GM12878 (cell line): ENCODE measurements around the gene AFG1L. TPM values are rescaled to one million over a fixed set of nuclear protein-coding genes. Genes with fewer than 3 reads are reported as not detected.
A peak's percentile ranks its signal among the peaks of the same experiment; 100 is the strongest.

Source experiments
- ATAC-seq: fragments of 200-7000 bp; cut with Tn5 transposase; 3 replicates; pipeline ENCODE4 v1.9.1; 2020; ENCODE audit warnings: mild to moderate bottlenecking, moderate library complexity
- BruUV-seq: library from RNA; stranded (reverse); fragments of 400-500 nt; replicated peaks from 2 replicates; lab custom pipeline; 2021; lab: Mats Ljungman, UMichigan
- CTCF ChIA-PET: fragments of 300-600 bp; sonication (Branson Sonifier 250); formaldehyde crosslinking; extraction: SDS; loops from one replicate; lab custom pipeline; 2021; ENCODE audit warnings: inconsistent platforms; lab: Yijun Ruan, JAX
- POLR2A ChIA-PET: fragments of 350-600 bp; formaldehyde crosslinking; extraction: SDS; loops from one replicate; lab custom pipeline; 2021; ENCODE audit warnings: inconsistent platforms; lab: Charles Lee
- RAD21 ChIA-PET: fragments of 300-600 bp; sonication (Branson Sonifier 250); formaldehyde crosslinking; loops from one replicate; lab custom pipeline; 2023; ENCODE audit warnings: antibody characterized with exemption; ENCODE audit not compliant: unreplicated experiment; lab: Charles Lee
- SMC1A ChIA-PET: fragments of 300-600 bp; sonication (Branson Sonifier 250); formaldehyde crosslinking; loops from one replicate; lab custom pipeline; 2023; ENCODE audit not compliant: unreplicated experiment, uncharacterized antibody; lab: Charles Lee
- DNase-seq: peaks from one replicate; pipeline ENCODE4 v3.0.0-alpha.2; 2011; ENCODE audit warnings: low read depth, low spot score
- FAIRE-seq: peaks from 3 replicates; lab custom pipeline; 2011; peaks lifted over from hg19 to GRCh38; lab: Jason Lieb, UNC
- H2AFZ ChIP-seq: 2 replicates; pipeline ENCODE4 v1.6.0; 2011; ENCODE audit warnings: low read depth, low read length, control low read depth; ENCODE audit not compliant: control insufficient read depth
- H3K27ac ChIP-seq: 2 replicates; pipeline ENCODE4 v1.5.1; 2011; ENCODE audit warnings: control low read depth; ENCODE audit not compliant: control insufficient read depth, insufficient read depth
- H3K27me3 ChIP-seq, 2 experiments: replicated peaks in 1 of 2; 2 replicates each; pipeline versions ENCODE4 v1.6.0 to v1.6.1; 2011; ENCODE audit warnings: low read length in 1 of 2; ENCODE audit not compliant: control insufficient read depth in 2 of 2, insufficient read depth in 2 of 2
- H3K36me3 ChIP-seq, 2 experiments: 2 replicates each; pipeline ENCODE4 v1.5.1; 2011; ENCODE audit warnings: low read length in 1 of 2; ENCODE audit not compliant: control insufficient read depth in 2 of 2, insufficient read depth in 2 of 2
- H3K4me1 ChIP-seq: 2 replicates; pipeline ENCODE4 v1.6.1; 2011; ENCODE audit warnings: mild to moderate bottlenecking, low read length, moderate library complexity, mixed read lengths; ENCODE audit not compliant: control insufficient read depth, insufficient read depth
- H3K4me2 ChIP-seq: 2 replicates; pipeline ENCODE4 v1.6.0; 2011; ENCODE audit warnings: control low read depth; ENCODE audit not compliant: control insufficient read depth, insufficient read depth
- H3K4me3 ChIP-seq: fragments of 200-600 bp; sonication (generic); 2 replicates; pipeline ENCODE4 v1.5.1; 2016
- H3K79me2 ChIP-seq: 2 replicates; pipeline ENCODE4 v1.6.0; 2011; ENCODE audit warnings: low read length; ENCODE audit not compliant: control insufficient read depth, insufficient read depth
- H3K9ac ChIP-seq: 2 replicates; pipeline ENCODE4 v1.8.0; 2011; ENCODE audit warnings: low read length, control low read depth, mixed read lengths; ENCODE audit not compliant: control insufficient read depth, insufficient read depth
- H3K9me3 ChIP-seq: replicated peaks from 3 replicates; pipeline ENCODE4 v1.5.1; 2011; ENCODE audit warnings: mild to moderate bottlenecking, low read length; ENCODE audit not compliant: control insufficient read depth, insufficient read depth
- H4K20me1 ChIP-seq: 2 replicates; pipeline ENCODE4 v1.6.0; 2011; ENCODE audit not compliant: control insufficient read depth, insufficient read depth
- CHD2 ChIP-seq: IDR thresholded peaks from 2 replicates; pipeline ENCODE4 v1.6.1; 2011; ENCODE audit warnings: low read depth, low read length, improper control_type of control experiment, borderline replicate concordance
- MLLT1 ChIP-seq: fragments of 450-650 bp; IDR thresholded peaks from 2 replicates; pipeline ENCODE4 v1.6.1; 2016; ENCODE audit warnings: mild to moderate bottlenecking
- MXI1 ChIP-seq: fragments of 150-350 bp; IDR thresholded peaks from 2 replicates; pipeline ENCODE4 v1.6.1; 2011; ENCODE audit warnings: low read depth, mild to moderate bottlenecking, inconsistent platforms, low read length, improper control_type of control experiment
- WGBS: methylation state at CpG from one replicate; pipeline ENCODE4 v1.1.6; 2016; ENCODE audit warnings: low lambda C conversion rate; ENCODE audit not compliant: insufficient replicate concordance, insufficient coverage; ENCODE audit errors: missing lambda C conversion rate; 5-methylcytosine and 5-hydroxymethylcytosine counted together
- in situ Hi-C: fragments of 300-500 bp; cut with MboI; formaldehyde crosslinking; loops from 9 replicates; pipeline ENCODE4 v1.14.3; 2018; ENCODE audit warnings: mixed read lengths
- intact Hi-C: fragments of 100-400 bp; cut with micrococcal nuclease; formaldehyde crosslinking; loops from one replicate; pipeline ENCODE4 v1.14.2; 2022; ENCODE audit not compliant: unreplicated experiment
- polyA plus RNA-seq, 11 experiments: library from polyadenylated mRNA; depleted of rRNA in 4 of 11; unstranded in 6 of 11; stranded (reverse) in 5 of 11; fragments of >200 nt; fragmentation: Nextera tagmentation in 4 of 11; fragmentation: Illumina TruSeq in 1 of 11; extraction: Ambion mirVana in 4 of 11; extraction: Trizol in 1 of 11; gene quantifications; 1 replicate in 1 of 11; 2 replicates in 10 of 11; pipeline versions ENCODE4 v1.2.1 to v1.2.3, GENCODE V29; 2011 to 2016; ENCODE audit warnings: inconsistent platforms in 2 of 11, missing spikeins in 2 of 11, low read depth in 1 of 11
- total RNA-seq, 4 experiments: library from RNA; depleted of rRNA in 3 of 4; stranded (reverse); fragments of >200 nt in 3 of 4; fragmentation: Illumina TruSeq in 1 of 4; extraction: Trizol in 1 of 4; gene quantifications; 2 replicates each; pipeline versions ENCODE4 v1.2.1 to v1.2.3, GENCODE V29; 2013 to 2021

The AFG1L gene
- total and polyA plus RNA-seq, 10 of the 15 experiments (the other 5 are each of a cell fraction or from before 2014, with no cell fraction given), result 2.3 to 9.0 (median 4.3) TPM

- Histone ChIP-seq H3K4me3 (peak overlapping the region; percentile 64), H2AFZ (no peak overlapping the region), H3K4me2 (peak overlapping the region; percentile 72), H4K20me1 (peaks cover 4% of the 10 kb centered on the region), H3K79me2 (peaks cover 43% of the 10 kb centered on the region), H3K27ac (no peak overlapping the region), H3K9ac (peak overlapping the region; percentile 43; the same call in 1 of the 2 replicates), H3K36me3 (no peaks in the 10 kb centered on the region), H3K4me1 (peaks cover 28% of the 10 kb centered on the region), H3K27me3 (peaks cover 0 to under 1% of the 10 kb centered on the region in 2 experiments; a peak in 1 of 4 replicates), H3K9me3 (no peaks in the 10 kb centered on the region; the same call in 2 of the 3 replicates)
- POLR2A ChIA-PET, result no interaction called here
- DNase-seq, result no peak
- TF ChIP-seq CHD2, result no peak
- peak; percentile 62 for TF ChIP-seq MLLT1
- no peak for ATAC-seq
- SMC1A ChIA-PET, result no interaction called here
- FAIRE-seq, result no peak
- no TSS peak for BruUV-seq
- RAD21 ChIA-PET, result interaction anchor here (1.0 kb wide), 1 partner anchor 31 kb away, joined by 4 read pairs; no protein-coding TSS in a partner anchor
- CTCF ChIA-PET, result interaction anchor here (0.7 kb wide), 1 partner anchor 511 kb away, joined by 3 read pairs; no protein-coding TSS in a partner anchor
- intact Hi-C loops, result loop anchor here (5.0 kb wide), 1 partner anchor 75 kb away; no protein-coding TSS in a partner anchor
- 93% methylated on average over 17 of the region's 17 CpGs for WGBS
- in situ Hi-C loops, result no loop called here
Measured at GRCh38 chr6:108562503-108562993, 267.7 kb downstream of the AFG1L start.

GRCh38 chr6:108563292-108563691 lies 268.4 kb downstream of the AFG1L start:
- ChIA-PET POLR2A (no interaction called here), SMC1A (no interaction called here), RAD21 (interaction anchor here (1.0 kb wide), 1 partner anchor 30 kb away, joined by 4 read pairs; no protein-coding TSS in a partner anchor), CTCF (no interaction called here)
- in situ Hi-C loops, result no loop called here
- no peak overlapping the region for H3K9ac ChIP-seq
- H2AFZ ChIP-seq, result no peak overlapping the region
- BruUV-seq, result no TSS peak
- no peak for TF ChIP-seq MXI1
- peak; percentile 45; the same call in 1 of the 2 replicates for TF ChIP-seq MLLT1
- intact Hi-C loops, result loop anchor here (5.0 kb wide), 1 partner anchor 74 kb away; no protein-coding TSS in a partner anchor
- H3K27ac ChIP-seq, result no peak overlapping the region; the same call in 1 of the 2 replicates
- H3K4me1 ChIP-seq, result peaks cover 28% of the 10 kb centered on the region
- H4K20me1 ChIP-seq, result peaks cover 4% of the 10 kb centered on the region
- DNase-seq (no peak), FAIRE-seq (no peak), ATAC-seq (no peak)
- H3K4me3 ChIP-seq, result peak overlapping the region; percentile 64; the same call in 1 of the 2 replicates
- no peaks in the 10 kb centered on the region for H3K36me3 ChIP-seq
- 72% methylated on average over 8 of the region's 8 CpGs for WGBS
- no peaks in the 10 kb centered on the region; a peak in 1 of 4 replicates for H3K27me3 ChIP-seq
- H3K4me2 ChIP-seq, result peak overlapping the region; percentile 56
- H3K79me2 ChIP-seq, result peaks cover 43% of the 10 kb centered on the region
- H3K9me3 ChIP-seq, result no peaks in the 10 kb centered on the region; the same call in 2 of the 3 replicates
